Right lobe of liver (tissue), 4 donors: ENCODE measurements around the gene TWIST2.

Experiments used
- POLR2A ChIP-seq: fragments of 450-650 bp; IDR thresholded peaks from one replicate; pipeline ENCODE4 v1.6.1; 2017; ENCODE audit warnings: antibody characterized with exemption, mild to moderate bottlenecking
- TF ChIP-seq, protein P1 (sequence below), 4 donors: fragments of 200-600 bp in 3 of 4; fragments of 450-650 bp in 1 of 4; IDR thresholded peaks; one replicate each; pipeline versions ENCODE4 v1.5.1 to v1.8.0; 2016 to 2022; ENCODE audit warnings: antibody characterized with exemption in 4 of 4, mild to moderate bottlenecking in 2 of 4
- donor health status: DM: no; HTN: no; CAD: no.
- donor health status: DM: no; HTN: no; CAD: no.
- donor health status: DM: no; HTN: yes; CAD: no.

DNA sequence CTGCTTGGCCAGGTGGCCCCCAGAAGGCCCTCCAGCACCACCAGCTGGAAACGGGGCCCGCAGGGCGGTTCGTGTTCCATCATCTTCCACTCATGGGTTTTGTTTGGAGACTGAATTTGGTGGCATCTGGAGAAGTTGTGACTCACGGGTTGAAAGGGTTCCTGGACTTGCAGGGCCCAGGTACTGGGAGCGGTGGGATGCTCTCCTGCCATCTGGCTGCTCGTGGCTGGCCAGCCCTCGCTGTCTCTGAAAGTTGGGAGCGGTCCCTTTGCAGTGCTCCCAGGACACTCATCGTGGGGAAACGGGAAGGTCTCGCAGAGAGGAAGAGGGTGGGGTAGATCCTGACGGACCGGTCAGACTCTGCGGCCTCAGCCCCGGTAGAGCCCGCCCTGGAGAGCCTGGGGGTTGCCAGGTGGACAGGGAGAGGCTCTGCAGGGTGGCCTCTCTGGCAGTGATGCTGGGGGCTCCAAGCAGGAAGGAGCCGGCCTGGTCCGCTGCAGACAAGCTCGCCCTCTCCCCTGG lies 47.5 kb downstream of the TWIST2 start:
- TF ChIP-seq, protein P1, sequence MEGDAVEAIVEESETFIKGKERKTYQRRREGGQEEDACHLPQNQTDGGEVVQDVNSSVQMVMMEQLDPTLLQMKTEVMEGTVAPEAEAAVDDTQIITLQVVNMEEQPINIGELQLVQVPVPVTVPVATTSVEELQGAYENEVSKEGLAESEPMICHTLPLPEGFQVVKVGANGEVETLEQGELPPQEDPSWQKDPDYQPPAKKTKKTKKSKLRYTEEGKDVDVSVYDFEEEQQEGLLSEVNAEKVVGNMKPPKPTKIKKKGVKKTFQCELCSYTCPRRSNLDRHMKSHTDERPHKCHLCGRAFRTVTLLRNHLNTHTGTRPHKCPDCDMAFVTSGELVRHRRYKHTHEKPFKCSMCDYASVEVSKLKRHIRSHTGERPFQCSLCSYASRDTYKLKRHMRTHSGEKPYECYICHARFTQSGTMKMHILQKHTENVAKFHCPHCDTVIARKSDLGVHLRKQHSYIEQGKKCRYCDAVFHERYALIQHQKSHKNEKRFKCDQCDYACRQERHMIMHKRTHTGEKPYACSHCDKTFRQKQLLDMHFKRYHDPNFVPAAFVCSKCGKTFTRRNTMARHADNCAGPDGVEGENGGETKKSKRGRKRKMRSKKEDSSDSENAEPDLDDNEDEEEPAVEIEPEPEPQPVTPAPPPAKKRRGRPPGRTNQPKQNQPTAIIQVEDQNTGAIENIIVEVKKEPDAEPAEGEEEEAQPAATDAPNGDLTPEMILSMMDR (IDR thresholded peaks at IDR 0.05): no peak
- TF ChIP-seq POLR2A: no peak
